Measurements from ENCODE around the gene MMS22L.

The MMS22L gene

DNA sequence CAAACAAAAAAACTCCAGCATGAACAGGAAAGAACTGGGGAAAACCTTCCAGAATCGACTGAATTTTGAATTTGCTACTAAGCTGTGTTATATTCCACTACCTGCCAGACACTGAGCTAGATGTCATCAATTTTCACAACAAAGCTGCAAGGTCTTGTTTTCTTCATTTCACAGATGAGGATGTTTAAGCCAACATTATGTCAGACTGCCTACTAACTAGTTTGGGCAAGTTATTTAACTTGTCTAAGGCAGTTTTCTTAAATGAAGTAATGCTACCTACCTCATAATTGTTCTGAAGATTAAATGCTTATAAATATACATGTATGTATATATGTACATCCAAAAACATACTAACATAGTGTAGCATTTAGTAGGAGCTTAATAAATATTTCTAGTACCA, 144.4 kb downstream of the MMS22L start:
- no peak for DNase-seq

DNA sequence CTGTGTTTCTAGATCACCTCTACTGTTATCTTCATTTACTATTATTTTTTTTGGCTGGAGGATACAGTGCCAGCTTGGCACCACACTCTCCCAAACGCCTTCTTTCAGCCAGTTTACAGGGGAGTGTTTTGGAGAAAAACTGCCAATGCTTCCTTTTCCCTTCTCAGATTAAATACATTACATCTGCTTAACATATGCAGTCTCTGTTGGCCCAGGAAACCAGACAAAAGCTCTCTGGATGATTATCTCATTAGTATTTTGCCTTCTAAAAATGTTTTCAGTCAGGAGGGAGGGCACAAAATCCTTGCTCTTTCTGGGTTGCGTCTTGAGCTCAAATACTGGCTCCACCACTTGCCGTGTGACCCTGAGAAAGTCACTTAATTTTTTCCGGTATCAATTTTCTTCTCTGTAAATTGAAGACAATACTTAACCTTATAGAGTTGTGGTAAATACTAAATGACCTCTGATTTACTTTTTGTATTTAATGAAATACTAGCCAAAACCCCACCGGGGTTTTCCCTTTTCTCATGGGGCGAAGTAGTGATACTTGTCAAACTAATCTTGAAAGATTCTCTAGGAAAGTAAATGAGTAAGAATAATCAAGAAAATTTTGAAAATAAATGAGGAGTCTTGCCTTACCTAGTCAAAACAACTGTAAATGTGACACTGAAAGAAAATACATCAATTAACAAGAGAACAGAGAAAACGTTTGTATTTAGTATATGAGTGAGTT, 146.2 kb downstream of the MMS22L start:
- peak; percentile 23 for DNase-seq

DNA sequence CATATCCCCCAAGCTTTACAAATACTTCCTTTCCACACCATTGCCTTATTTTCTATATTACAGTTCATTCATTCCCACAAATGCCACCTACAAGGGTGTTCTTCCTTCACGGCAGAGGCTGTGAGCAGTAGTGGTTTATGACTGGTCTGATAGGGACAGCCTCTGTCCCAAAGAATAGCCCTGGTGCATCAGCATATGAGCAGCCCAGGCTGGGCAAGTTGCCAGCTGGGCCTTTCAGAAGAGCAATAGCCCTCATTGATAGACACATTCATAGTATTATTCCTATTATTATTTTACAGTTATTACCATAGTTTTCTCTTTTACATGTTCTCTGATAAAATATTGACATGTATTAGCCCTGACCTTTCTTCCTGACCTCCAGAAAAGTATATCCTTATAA, 149.9 kb downstream of the MMS22L start:
- peak; percentile 25 for DNase-seq

DNA sequence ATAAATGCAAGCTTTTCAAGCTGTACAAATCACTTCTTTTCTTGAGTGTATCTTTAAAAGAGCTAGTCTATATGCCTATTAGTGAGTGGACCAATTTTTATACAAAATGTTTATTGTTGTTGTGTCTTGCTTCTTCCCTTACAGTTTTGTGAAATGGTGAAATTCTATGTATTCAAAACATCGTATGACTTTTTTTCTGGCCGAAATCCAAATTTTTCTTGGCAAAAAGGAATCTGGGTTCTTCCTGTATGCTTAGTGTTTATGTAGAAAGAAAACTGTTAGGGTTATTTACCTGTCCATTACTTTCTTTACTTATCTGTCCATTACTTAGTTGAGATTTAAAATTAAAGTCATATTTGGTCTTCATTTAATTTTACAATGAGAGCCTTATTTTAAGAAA, 153.9 kb downstream of the MMS22L start:
- DNase-seq = no peak

DNA sequence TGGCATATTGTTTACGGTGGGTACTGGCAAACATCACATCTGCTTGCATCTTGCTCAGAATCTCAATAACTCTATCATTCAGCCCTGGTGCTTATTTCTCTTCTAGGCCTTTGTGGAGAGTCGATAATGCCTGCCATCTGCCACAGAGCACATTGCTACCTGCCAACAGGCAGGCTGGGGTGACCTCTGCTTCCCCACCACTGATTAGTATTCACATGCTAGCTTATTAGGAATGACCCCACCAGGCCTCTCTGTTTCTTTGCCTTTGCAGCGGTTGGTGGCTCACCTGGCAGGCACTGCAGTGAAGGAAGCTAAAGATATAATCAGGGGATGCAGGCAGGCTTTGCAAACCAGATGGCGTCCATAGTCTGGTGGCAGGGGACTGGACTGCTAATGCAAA, 154.5 kb downstream of the MMS22L start:
- peak; percentile 41 for DNase-seq

DNA sequence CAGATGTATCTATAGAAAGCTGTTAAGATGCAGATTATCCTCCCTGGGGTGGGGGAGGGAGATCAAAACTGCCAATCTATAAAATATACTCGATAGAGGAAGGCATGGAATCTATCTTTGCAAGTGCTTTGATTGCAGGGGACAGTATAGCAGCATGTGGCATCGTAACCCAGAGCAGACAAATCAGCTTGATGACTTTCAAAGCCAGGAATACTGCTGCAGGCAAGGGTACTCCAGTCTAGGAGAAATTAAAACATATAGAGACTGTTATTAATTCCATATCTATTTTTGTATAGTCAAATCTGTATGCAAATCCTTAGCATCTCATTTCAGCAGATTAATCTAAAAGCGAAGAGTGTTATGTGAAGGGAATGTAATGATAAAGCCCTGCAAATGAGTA, 159.4 kb downstream of the MMS22L start:
- no peak for DNase-seq

DNA sequence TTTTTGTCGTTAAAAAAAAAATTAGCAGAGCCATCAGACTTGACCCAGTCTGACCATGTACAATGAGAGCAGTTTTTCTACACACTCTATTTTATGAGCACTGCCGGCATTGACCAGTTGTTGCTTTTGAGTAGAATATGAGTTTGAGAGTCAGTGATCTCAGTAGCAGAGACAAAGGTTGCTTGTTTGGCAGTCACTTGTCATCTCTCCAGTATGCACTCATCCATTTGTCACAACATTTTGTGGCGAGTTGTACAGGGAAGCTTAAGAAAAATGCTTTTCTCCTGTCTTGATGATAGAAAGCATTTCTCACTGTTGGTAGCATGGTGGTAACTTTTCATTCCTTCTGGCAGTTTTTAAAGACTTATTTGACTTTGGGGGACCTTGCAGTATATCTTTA, 159.9 kb downstream of the MMS22L start:
- no peak for DNase-seq

DNA sequence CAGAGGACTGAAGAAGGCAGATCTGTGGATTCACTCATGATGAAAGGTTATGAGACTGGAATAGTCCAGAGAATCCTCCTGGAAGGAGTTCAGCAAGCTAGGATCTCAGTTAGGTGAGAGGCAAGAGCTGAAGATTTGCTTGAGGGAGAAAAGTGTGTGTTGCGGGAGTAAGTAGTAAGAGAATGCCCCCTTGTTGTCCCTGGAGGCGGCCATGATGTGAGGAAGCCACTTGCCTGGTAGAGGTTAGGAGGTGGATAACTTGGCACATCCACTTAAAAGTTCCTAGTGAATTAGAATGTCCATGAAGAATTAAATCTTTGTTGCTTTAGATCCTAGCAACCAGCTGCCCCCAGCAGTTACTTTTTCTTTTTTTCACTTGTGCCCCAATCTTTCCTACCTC, 162.5 kb downstream of the MMS22L start:
- DNase-seq = no peak

DNA sequence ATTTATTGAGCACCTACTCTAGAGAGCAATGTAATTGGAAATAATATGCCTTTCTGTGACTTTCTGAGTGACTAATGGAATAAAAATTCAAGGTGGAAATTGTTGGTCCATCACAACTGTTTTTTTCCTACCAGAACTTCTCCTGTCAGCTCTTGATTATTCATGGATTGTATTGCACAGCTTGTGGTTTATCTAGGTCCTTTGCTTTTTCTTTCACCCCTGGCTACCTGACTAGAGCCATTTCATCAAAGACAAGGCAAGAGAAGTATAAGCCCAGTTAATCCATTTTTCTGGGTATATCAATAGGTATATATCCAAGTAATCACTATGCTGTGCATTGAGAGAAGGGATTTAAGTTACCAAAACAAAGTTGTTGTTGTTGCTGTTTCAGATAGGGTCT, 168.4 kb downstream of the MMS22L start:
- DNase-seq = no peak

DNA sequence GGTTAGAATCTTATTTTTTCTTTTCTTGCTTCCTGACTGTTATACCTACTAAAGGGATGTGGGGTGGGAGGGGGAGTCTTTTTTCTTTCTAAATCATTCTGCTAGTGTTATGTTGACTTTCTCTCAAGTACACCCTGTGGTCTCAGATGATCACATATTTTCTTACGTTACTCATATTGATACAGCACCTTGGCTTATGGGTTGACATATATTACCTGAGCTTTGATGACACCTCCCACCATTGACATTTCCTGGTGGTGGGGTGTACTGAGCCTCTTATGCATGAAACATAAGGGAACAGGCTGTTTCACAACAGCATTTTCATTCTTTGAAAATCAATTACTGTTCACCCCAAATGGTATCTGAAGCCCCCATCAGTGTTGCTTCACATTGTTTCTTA, 169.8 kb downstream of the MMS22L start:
- no peak for DNase-seq

DNA sequence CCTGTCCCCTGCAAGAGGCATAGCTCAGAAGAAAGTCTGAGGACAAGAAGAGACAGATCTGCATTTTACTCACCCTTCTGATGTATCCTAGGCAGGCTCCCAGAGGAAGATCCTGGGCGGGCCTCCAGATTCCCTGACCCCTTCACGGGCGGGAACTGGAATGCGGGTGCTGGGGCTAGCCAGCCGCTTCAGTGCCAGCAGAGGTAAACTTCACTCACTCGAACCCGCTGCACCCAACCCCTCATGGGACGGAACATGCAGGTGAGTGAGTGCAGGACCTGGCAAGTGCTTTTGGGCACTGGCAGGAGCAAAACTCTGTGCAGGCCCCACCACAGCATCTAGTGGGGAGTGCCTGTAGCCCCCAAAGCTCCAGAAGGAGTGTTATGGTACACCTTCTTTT, 171.8 kb downstream of the MMS22L start:
- DNase-seq = no peak

DNA sequence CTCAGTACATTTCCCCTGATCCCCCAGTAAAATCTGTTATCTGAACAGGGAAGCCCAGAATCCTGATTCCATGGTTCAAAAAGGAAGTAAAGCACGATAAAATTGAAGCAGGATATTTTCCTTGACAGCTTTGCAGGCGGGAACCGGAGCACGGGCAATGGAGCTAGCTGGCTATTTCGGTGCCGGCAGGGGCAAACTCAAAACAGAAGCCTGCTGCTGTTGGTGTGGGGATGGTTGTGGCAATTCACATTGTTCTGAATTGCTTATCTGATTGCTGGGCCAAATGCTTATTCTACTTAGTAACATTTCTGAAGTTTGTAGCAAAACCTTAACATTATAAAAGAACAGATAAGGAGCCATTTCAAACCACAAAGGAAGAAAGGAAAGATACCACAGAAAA, 172.4 kb downstream of the MMS22L start:
- no peak for DNase-seq

DNA sequence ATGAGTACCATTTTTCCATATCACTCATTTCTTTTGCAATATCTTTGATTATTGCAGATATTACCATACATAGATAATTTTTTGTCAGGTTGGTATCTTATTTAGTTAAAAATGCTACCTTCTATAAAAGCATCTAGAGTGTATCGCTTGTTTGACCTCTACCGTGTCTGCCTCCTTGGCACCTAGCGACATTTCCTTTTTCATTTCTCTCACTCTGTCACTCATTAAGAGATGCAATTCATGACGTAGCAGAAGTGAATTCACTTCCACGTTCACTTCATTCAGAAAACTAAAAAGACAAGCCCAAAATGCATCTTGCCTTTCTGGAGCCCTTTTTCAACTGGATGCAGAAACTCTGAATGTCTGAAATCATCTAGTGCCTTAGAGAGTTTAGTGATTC, 172.9 kb downstream of the MMS22L start:
- DNase-seq = no peak

DNA sequence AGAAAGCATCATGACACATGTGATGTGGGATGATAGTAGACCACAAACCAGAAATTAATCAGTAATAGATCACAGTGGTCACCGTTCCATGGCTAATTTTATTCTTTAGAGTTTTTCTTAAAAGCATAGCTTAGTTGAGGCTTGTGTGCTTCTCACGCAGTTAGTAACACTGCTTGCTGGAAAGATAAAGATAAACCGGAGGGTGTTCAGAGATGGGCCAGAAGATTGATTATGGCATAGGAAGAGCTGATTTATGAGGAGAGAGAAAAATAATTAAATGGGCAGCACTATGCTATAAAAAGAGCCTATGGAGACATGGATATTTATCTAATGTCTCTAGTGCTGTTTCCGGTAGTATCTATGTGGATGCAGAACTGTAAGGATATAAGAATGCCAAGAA, 173.6 kb downstream of the MMS22L start:
- DNase-seq = no peak

DNA sequence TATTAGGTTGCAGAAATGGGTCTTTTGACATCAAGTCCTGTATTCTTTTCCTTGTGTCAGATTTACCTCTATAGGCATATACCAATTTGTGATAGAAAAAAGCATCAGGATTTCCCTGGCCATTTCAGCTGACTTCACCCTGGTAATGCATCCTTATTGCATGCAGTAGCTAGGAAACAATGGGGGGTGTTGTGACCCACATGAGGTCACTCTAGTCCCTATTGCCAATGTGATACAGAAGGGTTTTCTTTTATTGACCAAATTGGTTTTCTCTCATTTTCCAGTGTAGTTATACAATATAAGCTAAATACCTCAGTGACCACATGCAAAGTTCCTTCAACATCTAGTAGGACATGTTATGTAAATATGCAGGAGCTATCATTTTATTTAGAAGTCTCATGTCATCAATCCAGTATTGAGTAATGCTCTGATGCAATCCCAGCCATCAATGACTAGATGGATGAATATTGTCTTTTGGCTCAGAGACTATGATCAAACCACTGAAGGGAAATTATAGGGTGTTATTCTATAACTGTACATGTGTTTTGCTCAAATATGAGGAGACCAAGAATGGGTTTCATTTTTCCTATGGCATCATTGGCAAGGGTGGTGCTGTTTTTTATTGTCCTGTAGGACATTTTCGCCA, 180.7 kb downstream of the MMS22L start:
- no peak for DNase-seq

DNA sequence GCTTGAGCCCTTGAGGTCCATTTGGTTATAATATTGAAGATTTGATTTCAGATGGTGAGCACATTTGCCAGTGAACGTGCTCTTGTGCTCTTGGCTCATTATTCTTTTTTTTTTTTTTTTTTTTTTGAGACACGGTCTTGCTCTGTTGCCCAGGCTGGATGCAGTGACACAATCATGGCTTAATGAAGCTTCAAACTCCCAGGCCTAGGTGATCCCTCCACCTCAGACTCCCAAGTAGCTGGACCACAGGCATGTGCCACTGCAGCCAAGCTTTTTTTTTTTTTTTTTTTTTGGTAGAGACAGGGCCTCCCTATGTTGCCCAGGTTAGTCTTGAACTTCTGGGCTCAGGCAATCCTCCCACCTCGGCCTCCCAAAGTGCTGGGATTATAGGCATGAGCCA, 182.3 kb downstream of the MMS22L start:
- no peak for DNase-seq

DNA sequence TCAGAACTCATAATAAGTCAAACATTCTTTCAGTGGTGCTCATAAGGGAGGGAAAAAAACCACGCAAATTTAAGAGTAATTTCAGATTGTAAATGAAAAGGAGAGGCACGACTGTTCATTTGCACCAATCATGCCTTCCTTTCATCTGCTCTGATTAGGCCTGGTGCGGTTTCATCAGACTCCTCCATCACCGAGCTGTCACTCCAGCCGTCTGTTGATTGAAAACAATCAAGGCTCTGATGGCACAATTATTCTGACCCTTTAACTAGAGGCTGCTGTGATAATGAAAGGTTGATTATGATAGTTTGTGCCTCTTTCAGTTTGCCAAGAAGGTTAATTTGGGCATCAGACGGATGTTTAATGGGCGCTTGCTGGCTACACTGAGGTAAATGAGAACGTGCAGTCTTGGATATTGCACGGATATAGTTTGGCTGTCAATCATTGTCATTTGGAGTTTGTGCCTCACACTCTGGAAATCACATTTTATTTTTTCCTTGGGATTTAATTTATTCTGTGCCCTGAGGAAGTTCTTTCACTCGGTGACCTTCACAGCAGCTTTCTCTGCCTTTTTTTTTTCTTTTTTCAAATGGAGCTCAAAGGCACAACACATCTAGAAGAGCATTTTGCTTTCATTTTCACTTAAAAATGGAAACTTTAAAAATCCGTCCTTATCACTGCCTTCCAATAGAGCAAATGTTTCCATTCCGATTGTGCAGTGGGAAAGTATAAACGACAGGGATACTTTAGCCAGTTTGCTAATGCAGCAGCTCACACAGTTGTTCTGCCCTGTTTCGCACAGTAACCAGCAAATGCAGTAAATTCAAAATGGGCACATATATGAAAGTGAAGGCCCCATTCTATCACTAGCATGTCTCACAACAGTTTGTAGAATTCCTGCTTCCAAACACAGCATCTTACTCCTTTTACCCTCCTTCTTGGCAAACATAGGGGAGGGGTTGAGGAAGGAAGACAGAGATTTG, 185.7 kb downstream of the MMS22L start:
- DNase-seq = no peak

DNA sequence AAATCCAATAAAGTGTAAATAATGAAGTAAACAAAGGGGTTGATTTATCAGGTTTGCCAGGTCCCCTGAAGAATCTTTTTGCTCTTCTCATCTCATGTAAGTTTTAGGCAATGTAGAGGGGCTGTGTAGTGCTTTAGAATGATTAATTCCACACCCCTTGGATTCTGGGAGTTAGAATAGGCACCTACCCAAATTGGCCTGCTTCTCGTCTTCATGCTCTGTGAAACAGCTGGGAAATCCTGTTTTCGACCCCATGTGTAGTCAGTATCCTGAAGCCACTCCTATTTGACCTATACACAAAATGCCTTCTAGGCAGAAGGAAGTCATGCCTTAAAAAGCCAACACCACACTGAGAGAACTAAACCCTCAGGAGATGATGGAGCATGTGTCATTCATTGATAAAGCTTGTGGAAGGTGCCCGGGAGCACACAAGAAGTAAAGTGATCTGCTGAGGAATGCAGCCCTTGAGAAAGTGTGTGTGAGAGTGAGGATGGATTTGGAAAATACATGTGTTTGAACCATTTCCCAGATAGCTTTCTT, 187.6 kb downstream of the MMS22L start:
- no peak for DNase-seq

DNA sequence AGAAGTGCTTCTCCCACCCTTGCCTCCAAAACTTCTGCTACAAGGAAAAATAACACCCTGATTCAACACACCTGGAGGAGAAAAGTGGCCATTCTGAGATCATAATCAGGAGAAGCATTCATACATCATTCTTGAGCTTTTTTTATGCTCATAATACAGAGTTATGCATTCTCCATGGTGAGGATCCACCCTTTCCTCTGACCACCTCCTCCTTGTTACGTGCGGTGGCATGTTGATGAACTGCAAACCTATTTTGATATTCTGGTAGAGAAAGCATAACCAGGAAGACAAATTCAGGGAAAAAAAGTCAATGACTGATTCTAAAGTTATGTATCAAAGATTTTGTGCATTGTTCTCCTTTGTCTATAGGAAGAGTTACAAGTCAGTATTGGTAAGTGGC, 188.6 kb downstream of the MMS22L start:
- DNase-seq = no peak

DNA sequence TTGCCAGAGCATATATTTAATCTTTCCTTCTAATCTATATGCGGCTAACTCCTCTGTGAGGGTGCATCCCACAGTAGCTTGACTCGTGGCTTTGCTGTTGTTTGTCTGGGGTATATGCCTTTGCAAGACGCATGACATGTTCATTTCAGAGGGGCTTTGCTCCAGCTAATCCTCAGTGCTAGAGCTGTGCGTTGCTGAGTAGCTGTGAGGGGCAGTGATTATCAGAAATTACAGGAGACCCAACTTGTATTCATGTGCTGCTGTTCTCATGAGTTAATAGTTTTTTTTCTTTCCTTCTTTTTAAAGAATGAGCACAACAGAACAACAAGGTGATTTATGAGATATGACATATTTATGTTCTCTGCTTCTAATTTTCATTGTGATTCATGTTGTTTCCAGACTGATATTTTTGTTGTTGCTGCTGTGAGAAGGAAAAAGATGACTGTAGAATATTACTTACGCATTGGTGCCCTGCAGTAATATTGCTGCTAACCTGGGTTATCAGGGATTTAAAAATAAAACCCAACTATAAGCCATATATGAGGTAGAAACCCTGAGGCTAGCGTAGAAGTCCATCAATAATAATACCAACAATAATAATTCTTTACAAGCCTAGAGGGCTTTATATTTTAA, 190.2 kb downstream of the MMS22L start:
- DNase-seq = peak; percentile 45

Data from NCI-H82 (cell line).